ENCODE data around the gene LRRC75B.
A peak's percentile ranks its signal among the peaks of the same experiment; 100 is the strongest.
"Not testable (repeated sequence)": the region's sequence is repeated elsewhere in the genome, so short reads cannot be mapped to it uniquely, and the experiment has no call there.

The LRRC75B gene

DNA sequence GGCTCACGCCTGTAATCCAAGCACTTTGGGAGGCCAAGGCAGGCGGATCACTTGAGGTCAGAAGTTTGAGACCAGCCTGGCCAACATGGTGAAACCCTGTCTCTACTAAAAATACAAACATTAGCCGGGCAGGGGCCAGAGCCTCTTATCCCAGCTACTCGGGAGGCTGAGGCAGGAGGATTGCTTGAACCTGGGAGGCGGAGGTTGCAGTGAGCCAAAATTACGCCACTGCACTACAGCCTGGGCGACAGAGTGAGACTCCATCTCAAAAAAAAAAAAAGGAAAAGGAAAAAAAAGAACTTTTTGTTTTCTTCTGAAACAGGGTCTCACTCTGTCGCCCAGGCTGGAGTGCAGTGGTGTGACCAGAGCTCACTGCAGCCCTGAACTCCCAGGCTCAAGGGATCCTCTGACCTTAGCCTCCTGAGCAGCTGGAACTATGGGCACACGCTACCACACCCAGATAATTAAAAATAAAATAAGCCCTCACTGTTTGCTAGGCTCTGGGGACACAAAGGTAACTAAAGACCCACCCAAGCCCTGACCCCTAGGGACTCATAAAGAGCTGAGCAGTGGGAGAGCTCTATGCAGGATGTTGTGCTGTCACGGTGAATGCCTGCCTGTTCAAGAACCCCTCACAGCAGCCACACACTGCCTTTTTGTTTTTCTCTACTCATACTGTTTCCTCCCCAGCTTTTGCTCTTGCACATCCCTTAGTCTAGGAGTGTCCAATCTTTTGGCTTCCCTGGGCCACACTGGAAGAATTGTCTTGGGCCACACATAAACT, 40.2 kb downstream of the LRRC75B start:
- not testable (repeated sequence) for DNase-seq

DNA sequence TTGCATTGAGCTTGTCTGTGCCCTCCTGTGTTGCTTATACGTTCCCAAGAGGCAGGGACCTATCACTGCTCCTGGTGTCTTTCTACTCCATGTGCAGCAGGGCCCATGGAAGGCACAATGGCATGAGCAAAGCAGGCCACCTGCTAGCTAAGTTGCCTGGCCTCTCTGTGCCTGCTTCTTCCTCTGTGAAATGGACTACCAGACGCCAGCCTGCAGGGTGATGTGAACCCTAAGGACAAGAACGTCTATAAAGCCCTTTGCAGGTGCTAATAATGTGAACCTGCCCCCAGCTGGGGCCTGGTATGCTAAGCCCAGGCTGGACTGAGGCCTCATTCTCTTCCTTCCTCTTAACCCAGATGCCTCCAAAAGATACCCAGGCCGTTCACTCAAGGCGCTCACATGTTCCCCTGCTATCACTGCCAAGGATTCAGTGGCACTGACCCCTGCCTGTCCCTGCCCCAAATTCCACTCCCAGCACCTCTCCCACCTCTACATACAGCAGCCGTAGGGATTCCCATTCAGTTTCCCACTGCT, 41.9 kb downstream of the LRRC75B start:
- DNase-seq = no peak

DNA sequence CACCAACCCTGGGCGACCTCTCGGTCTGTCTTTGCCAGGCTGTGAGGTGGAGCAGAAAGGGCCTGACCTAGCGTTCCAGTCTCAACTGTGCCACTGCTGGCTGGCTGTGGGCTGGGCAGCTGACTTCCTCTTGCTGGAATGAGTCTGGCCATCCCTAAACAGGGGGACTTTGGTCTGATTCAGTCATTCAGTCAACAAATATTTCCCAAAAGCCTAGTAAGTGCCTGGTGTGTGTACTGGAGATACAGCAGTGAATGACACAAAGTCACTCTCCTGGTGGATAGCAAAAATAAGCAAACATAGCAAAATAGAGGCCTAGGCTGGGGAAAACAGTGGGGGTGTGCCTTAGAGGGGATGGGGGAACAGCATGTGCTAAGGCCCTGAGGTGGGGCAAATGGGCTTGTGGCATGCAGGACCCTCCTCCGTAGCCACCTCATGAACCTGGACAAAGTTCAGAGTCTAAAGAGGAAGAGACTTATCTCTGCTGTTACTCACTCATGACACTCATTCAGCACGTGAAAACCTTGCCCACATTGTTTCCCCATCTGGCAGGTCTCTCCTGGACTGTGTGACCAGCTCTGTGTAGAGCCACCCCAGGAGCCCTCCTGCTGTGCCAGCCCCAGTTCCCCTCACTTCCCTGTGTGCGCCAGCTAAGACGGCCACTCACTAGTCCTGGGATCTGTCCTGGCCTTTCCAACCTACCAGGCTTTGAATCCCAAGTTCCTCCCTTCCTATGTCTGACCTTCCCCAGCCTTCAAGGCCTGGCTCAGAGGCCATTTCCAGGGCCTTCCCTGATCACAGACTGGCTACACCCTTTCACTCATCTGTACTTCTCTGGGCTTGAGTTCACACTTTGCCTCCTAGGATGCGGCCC, 42.6 kb downstream of the LRRC75B start:
- peak; percentile 75 to 85 (median 78) for DNase-seq

DNA sequence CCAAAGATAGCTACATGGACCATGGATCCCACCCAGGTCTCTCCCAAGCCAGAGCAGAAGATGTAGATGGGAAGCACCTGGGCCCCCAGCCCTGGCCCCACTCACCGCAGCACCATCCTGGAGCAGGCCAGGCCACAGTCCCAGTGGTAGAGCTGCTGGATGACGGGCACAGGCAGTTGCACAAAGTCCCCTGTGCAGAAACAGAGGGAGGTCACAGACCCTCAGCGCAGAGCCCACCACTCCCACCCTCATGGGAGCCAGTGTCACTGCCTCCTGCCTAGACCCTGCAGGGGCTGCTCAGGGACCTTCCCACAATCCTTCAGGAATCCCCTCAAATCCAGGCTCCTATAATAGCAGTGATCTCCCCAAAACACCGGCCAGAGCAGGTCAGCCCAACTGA, 44.1 kb downstream of the LRRC75B start:
- no peak for DNase-seq

DNA sequence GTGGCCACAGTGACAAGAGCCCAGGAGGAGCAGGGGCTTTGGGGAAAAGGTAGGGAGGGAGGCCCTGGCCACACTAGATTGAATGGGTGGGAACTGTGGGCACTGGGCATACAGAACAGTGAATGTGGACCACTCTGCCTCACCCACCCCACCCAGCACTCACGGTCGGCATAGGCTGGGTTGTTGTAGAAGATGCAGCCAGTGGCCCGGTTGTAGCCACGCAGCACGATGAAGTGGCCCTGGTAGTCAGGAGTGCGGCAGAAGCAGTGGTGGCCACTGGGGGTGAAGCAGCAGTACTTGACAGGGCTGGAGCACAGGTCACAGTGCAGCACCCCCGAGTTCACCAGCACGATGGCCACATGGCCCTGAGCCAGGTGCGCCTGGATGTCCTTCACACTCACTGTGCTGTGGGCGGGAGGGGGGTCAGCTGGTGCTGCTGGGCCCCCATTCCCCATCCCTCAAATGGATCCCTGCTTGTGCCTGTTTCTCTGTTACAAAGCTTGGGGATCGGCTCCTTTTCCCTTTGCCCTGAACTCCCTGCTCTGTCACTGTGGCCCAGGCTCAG, 49.1 kb downstream of the LRRC75B start:
- no peak for DNase-seq

DNA sequence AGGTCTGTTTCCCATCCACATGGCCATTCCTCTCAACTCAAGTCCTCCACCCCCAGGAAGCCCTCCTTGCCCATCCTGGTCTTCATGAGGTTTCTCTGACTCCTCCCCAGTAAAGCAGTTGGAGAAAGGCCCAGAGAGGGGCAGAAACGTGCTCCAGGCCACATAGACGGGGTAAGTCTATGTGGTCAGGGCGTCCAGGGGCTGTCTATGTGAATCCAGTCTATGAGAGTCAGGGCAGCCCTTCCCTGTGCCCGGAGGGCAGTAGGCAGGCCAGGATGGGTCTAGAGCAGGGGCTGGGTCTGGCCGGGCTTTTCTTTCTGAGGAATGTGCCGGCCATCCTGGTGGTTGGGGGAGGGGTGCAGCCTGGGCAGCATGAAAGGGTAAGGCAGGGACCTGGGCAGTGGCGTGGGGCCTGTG, 49.7 kb downstream of the LRRC75B start:
- no peak for DNase-seq

DNA sequence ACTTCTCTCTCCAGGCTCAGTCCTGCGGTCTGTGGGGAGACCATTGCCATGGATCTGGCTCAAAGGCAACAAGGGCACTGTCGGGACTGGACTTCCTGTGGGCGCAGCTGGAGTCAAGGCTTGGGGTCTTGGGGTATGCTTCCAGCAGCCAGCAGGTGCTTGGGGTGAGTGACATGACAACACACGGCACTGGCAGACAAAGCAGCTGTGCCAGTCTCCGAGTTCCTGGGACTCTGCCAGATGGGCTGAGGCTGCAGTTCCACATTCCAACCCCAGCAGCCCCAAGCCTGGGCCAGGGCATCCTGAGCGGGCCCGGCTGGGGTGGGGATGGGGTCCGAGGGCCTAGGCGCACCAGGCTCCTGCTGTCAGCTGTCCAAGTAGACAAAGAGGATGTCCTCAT, 50.2 kb downstream of the LRRC75B start:
- DNase-seq = peak in 2 of 4 experiments; percentile 14 to 24

DNA sequence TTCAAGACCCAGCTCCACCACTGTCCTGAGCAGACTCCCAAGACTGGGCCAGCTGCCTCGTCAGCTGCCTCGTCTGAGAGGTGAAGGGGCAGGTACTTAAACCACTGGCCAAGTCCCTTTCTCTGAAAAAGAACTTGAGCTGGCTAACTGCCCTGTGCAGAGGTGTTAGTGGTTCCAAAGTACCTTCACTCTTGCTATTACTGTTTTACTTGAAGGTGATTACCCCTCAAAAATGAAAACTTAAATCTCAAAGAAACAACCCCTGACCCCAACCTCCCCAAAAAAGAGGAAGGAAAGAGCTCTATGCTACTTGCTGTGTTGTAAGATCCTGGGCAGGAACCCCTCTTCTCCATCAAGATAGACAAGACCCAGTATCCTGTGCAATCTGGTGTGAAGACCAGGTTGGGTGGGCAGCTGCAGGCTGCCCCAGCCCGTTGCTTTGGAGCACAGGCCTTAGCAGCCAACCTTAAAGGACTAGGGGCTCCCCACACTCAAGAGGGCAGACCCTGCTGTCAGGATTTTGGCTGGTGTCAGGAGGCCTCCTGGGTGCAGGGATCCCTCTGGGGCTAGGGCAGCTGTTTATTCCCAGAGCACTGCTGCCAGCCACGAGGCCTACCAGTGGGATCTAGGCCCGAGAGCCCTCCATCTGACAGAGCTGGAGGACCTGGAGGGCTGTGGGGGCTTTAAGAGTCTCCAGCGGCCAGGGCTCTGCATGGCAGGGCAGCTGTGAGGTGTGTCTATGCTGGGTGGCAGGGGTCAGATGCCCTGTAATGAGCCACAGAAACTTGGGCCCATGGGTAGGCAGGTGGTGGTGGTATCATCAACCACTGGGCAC, 51.0 kb downstream of the LRRC75B start:
- DNase-seq = peak in 1 of 4 experiments; percentile 16

DNA sequence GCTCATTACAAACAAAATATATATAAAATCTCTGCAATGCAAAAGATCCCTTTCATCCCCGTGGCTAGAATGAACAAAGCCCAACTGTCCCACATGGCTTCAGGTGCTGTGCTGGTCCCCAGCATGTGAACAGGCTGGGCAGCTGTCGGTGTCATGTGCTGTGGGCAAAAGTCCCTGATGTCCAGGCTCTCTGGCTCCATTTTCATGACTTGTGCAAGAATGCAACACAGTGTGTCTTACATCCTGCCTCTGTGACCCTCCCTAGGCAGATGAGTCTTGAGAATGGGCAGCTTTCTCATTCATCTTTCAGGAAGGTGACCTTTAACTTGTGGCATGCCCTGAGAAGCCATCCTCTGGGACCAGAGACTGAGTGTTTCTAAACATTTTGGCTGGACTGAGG, 52.4 kb downstream of the LRRC75B start:
- DNase-seq = no peak

DNA sequence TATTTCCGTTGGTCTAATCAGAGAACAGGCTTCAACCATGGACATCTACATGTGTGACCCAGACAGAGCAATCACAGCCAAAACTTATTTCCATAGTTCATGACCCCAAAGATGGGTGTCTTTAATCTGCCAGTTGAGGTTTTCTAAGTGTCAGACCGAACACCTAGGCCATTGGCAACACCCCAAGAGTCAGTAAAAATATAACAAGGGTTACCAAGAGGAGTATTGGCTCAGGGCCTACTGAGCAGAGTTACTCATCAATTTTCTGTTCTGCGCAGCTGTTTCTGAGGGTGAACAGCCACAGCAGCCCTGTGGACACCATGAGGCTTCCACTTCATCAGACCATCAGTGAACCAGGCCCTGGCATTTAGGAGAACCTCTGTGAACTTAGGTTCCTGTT, 56.8 kb downstream of the LRRC75B start:
- no peak for DNase-seq

Data from suppressor macrophage (primary cell).